AG20443 (cell line): ENCODE results near the gene GYG1.

ENCODE experiments used
- DNase-seq: peaks from one replicate; pipeline ENCODE4 v3.0.0; 2012; ENCODE audit warnings: low spot score, mixed read lengths

Gene GYG1

DNA sequence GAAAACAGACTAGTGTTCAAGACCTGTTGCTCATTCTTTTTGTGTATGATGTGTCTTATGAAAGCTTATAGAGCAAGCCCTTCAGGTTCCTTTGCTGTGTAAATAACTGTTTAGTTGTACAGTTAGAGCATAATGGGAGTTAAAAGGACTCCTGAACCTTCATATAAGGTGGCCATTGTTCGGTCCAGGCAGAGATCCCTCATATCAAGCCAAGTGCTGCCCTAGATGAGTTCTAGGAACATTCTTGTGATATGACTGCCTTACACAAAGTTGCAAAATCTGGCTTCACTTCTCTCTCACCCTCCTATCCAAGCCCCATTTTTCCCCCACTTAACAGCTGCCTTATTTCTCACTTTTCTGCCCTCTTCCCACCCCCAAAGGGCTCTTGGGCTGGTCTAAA, 26.9 kb downstream of the GYG1 start:
- peak; percentile 39 for DNase-seq

DNA sequence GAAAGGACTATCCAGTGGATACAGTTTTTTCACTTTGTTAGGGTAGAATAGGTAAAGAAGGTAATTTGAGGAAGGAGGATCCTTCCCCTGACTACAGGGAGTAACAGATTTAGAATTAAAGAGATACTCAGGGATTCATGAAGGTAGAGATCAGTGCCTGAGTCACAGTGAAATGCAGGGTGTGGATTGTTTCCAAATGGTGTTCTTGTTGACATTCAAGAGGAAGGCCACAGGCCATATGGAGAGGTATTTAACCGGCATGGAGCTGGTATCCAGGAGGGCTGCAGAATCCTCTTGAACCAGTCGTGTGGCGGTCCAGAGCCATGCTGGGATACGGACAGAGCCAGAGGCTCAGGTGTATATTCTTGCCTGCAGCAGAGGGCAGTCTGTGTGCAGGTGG, 28.2 kb downstream of the GYG1 start:
- no peak for DNase-seq

DNA sequence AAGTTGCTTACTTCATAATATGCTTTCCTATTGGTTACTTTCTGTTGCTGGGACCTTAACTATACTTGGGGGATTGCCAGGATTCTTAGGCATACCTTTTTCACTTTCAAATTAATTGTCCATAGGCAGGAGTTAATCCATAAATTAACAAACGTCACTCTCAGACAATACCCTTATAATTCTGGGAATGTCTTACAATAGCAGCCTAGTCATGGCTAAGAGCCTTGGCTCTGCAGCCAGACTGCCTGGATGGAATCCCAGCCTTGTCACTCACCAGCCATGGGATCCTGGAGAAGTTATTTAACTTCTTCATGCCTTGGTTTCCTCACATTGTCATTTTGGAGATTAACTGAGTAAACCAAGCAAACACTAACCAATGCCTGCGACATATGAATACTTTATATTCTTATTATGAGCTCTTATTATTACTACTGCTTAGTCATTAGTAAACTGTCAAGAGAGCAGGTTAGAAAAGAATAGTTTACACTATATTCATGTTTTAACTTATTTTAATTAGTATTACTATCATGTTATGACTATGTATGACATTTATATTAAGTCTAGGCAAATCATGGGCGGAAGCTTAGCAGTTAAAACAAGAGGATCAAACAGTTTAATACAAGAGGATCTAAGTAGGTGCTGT, 29.0 kb downstream of the GYG1 start:
- DNase-seq, result no peak

DNA sequence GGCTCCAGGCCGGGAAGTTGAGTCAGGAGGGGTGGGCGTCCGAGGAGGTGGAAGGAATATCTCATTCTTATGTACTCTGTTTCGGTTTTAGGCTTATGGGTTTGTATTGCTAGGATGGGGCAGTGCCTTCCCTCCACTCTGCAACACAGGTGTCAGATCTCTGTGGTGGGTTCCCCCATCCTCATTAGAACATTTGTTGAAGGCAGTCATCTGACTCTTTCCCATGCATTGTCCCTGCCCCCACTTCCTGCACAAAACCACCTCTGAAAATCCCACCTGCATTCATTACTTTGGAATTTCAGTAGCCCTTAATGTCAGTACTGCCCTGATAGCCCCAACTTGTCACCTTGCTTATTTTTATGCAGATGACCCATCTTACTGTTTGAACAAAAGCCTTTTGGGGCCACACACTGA, 29.5 kb downstream of the GYG1 start:
- no peak for DNase-seq

DNA sequence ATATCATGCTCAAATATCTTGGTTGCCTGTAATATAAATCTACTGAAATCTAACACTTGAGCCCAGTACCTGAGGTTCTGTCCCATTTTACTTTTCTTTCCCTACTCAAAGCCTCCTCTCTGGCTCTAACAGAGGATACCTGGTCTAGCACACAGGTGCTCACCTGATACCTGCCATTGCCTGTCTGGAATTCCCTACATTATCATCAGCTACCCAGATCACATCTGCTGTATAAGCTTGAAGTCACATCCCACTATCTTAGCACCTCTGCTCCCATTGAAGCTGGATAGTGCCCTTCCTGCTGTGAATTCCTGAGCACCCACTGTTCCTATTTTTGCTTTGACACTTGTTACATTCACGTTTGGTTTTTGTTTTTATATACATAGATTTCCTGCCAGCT, 30.5 kb downstream of the GYG1 start:
- DNase-seq, result no peak

DNA sequence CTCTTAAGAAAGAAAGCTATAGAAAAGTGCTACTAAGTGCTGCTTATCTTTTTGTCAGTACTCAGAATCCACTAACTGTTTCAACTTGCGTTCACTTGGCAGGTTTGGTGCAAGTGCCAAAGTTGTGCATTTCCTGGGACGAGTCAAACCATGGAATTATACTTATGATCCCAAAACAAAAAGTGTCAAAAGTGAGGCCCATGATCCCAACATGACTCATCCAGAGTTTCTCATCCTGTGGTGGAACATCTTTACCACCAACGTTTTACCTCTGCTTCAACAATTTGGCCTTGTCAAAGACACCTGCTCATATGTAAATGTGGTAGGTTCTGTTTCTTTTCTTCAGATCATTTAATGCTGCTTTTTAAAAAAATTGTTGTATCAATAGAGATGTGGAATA, 32.6 kb downstream of the GYG1 start:
- DNase-seq, result no peak

DNA sequence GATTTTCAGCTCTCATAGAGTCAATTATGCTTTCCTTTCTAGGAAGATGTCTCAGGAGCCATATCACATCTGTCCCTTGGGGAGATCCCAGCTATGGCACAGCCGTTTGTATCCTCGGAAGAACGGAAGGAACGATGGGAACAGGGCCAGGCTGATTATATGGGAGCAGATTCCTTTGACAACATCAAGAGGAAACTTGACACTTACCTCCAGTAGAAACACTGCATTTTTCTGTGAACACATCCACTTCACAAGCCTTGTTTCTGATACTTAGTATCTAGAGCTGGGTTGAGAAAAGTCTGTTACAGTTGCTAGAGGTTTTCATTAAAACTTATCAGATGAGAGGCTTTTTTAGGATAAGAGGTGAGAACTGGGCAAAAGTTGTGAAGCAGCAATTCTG, 35.4 kb downstream of the GYG1 start:
- DNase-seq, result no peak

DNA sequence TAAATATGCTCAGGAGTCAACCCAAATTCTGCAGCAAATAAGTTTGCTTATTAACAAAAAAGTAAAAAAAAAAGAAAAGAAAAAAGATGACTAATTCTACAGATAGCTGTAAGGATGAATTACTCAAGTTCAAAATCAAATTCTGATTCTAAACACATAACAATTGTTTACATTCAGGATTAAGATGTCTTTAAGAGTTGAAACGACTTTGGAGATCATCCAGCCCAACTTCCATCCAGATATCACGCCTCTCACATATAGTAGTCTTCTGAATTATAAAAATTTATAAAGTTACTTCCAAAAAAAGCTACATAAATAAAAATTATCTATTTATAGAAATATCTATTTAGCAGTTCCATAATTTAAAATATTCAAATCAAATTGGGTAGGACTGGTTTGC, 39.8 kb downstream of the GYG1 start:
- DNase-seq, result no peak

DNA sequence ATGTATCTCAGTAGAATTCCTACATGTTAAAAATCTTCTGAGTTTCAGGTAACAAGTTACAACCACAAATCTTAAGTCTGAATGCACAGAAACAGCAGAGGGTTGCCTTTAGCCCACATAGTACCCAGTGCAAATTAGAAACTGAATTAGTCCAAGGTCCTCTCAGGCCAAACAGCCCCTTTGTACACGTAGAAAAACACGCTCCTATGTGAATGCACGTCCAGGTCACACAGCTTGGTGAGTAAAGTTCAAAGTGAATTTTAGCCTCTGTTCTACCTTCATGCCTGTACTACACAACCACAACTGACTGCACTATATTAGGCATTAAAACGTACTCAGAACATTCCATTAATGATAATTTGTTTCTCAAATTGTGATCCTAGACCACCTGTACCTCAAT, 46.3 kb downstream of the GYG1 start:
- DNase-seq, result no peak

DNA sequence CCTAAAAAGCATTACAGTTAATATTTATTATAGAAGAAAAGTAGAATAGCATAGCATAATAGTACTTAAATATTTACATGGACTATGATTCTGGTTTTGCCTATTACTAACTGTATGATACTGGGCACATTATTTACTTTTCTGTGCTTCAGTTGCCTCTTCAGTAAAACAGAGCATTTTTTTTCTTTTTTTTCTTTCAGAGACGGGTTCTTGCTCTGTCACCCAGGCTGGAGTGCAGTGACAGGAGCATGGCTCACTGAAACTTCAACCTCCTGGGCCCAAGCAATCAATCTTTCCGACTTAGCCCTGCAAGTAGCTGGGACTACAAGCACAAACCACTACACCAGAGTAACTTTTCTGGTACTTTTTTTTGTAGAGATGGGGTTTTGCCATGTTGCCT, 47.0 kb downstream of the GYG1 start:
- DNase-seq, result no peak

DNA sequence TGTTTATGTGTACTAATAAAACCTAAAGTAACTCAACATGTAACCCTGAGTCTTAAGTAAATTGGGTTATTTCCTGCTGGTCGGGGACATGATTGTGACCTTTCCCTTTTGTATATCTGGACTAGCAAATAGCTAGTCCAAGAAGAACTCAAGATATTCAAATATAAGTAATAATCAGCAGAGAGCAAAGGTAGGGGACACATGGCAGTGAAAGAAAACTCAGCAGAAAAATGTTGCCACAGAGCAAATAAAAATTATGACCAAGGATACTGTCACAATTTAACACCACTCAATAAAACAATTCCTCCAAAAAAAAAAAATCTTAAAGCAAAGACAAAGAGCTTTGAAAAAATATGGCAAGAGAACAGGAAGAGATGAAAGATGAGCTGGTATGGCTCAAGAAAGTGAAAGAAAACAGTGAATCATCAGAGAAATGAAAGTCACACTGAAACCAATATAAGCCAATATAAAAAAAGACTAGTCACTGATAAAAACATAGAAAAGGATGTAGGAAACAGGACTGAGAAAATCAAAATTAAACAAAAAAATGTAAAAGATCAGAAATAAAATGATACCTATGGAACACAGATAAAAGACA, 51.5 kb downstream of the GYG1 start:
- peak; percentile 25 for DNase-seq

DNA sequence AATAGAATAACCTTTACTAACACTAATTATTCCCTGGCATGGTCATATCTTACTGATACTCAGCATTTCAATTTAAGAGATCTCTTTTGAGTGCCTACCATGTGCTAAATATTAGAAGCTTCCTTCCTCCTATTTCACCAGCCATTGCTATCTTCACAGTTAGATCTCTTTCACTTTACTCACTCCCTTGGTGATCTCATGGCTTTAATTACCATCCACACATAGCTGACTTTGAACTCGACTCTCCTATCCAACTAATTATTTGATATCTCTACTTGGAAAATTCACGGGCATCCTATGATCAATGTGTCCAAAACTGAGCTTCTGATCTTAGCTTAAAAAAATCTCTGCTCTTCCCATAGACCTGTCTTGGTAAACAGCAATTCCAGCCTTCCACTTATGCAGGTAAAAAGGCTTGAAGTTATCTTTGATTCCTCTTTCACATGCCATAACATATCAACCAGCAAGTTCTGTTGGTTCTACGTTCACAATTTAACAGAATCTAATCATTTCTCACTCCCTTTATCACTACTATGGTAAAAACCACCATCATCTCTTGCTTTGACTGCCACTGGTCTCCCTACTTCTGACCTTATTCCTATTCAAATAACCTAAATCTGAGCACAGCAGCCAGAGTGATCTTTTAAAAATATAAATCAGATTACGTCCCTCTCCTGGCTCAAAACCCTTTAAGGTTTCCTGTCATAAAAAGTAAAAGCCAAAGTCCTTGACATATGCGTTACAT, 53.2 kb downstream of the GYG1 start:
- DNase-seq, result no peak

DNA sequence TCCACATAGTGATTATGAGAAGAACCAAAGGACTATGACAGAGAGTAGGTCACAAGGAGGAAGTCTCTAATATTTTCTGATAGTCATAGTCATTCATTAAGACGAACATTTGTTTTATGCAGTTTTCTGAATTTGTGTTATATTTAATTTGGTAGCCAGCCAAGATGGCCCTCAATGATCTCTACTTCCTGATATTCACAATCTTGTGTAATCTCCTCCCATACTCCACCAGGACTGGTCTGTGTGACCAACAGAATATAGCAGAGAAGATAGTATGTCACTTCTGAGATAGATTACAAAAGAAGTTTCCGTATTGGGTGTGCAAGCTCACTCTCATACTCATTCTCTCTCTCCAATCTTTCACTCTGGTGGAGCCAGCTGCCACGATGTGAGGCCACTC, 64.2 kb downstream of the GYG1 start:
- DNase-seq, result no peak

DNA sequence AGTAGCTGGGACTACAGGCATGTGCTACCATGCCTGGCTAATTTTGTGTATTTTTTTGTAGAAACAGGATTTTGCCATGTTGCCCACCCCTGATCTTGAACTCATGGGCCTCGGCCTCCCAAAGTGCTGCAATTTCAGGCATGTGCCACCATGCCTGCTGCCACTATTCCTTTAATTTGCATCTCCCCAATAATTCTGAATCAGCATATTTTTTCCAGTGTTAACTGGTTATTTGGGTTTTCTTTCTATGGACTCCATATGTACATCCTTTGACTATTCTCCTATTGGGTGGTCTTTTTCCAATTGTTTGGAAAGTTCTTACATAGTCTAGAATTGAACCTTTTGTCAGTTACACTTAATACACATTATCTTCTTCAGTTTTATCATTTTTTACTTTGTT, 66.9 kb downstream of the GYG1 start:
- no peak for DNase-seq

DNA sequence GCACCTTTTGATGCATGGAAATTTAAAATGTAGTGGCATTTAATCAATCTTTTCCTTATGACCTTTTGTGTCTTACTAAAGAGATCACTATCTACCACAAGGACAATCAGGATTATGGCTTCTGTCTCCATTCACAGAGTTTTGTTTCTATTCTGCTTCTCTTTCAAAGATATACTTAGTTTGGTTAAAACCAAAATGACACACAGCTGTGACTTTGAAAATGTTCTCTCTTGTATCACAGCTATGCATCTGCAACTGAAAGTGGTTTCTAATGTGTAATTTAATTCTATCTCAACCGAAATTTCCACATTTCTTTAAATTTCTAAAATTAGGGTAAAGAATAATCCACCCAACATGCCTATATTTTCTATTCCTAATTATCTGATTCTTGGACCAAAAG, 67.3 kb downstream of the GYG1 start:
- no peak for DNase-seq

DNA sequence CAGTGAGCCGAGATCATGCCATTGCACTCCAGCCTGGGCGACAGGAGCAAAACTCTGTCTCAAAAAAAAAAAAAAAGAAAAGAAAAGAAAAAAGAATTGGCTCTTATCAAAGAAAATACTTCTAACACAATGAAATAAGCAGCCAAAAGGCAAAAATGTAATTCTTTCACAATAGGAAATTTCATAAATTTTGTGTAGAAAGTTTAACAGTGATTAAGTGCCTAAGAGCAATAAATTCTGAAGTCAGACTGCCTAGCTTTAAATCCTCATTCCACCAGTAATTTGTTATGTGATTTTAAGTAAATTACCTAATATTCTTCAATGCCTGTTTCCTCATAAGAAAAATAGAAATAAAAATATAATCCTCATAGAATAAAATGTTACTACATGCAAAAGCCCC, 70.4 kb downstream of the GYG1 start:
- no peak for DNase-seq

DNA sequence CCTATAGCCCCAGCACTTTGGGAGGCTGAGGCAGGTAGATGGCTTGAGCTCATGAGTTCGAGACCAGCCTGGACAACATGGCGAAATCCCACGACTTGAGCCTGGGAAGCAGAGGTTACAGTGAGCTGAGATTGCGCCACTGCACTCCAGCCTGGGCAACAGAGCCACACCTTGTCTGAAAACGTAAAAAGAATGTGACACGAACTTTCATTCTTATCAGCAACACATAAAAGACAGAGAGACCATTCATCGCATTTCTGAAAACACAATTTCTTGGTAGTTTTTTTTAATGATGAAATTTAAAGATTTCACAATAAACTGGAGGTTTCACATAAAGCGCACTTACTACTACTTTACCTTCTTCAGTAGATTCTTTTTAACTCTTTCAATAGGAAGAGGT, 76.5 kb downstream of the GYG1 start:
- DNase-seq, result no peak
